GM06990 (cell line): ENCODE measurements around the gene KIF26B.

Source experiments
- DNase-seq: peaks from one replicate; pipeline ENCODE4 v3.0.0-alpha.2; 2011; ENCODE audit not compliant: insufficient read length; ENCODE audit errors: extremely low read depth
- H3K27me3 ChIP-seq: replicated peaks from 2 replicates; pipeline ENCODE4 v1.6.0; 2011; ENCODE audit warnings: low read length; ENCODE audit not compliant: control insufficient read depth, insufficient read depth
- H3K36me3 ChIP-seq: 2 replicates; pipeline ENCODE4 v1.5.1; 2011; ENCODE audit warnings: low read length; ENCODE audit not compliant: control insufficient read depth, insufficient read depth
- H3K4me3 ChIP-seq: replicated peaks from 2 replicates; pipeline ENCODE4 v1.5.1; 2011; ENCODE audit warnings: low read depth, mild to moderate bottlenecking, control low read depth, low read length
- TF ChIP-seq, protein P1 (sequence below): IDR thresholded peaks from 2 replicates; pipeline ENCODE4 v1.5.1; 2011; ENCODE audit warnings: low read length, control low read depth, mild to moderate bottlenecking, inconsistent platforms; ENCODE audit not compliant: insufficient read depth, poor library complexity, severe bottlenecking

KIF26B gene

DNA sequence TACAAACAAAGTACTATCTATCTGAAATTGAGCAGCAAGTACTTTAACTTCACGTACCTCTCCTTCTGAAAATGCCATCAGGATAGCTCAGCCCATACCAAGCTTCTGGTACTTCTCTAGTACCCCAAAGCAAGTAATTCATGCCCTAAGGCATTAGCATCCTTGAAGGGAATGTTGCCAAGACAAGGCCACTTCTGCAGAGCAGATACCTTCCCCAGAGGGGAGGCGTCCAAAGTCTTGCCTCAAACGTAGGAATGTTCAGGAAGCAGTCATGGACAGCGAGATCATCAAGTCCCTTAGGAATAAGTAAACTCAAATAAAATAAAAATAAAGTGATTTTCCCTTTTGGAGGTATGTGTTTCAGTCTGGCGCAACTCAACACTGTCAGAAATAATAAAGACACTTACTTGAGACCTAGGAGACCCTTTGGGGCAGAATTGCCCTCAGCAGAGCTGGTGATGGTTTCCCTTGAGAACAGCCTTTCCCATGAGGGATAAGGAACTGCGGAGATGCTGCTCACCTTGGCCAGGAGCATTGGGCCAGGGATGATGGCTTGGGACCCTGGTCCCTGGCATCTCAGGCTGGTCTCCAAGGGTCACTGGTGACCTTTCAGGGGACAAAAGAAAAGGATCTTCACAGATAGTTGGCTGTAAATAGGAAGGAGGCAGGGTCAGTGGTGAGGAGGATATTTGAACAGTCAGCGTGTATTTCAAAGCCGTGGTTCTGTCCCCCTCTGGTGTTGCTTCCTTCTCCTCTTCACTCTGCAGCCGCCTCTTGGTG lies 522.9 kb downstream of the KIF26B start:
- no peaks in the 10 kb centered on the region for H3K27me3 ChIP-seq
- no peaks in the 10 kb centered on the region; the same call in 1 of the 2 replicates for H3K36me3 ChIP-seq
- no peak overlapping the region for H3K4me3 ChIP-seq
- TF ChIP-seq, protein P1, sequence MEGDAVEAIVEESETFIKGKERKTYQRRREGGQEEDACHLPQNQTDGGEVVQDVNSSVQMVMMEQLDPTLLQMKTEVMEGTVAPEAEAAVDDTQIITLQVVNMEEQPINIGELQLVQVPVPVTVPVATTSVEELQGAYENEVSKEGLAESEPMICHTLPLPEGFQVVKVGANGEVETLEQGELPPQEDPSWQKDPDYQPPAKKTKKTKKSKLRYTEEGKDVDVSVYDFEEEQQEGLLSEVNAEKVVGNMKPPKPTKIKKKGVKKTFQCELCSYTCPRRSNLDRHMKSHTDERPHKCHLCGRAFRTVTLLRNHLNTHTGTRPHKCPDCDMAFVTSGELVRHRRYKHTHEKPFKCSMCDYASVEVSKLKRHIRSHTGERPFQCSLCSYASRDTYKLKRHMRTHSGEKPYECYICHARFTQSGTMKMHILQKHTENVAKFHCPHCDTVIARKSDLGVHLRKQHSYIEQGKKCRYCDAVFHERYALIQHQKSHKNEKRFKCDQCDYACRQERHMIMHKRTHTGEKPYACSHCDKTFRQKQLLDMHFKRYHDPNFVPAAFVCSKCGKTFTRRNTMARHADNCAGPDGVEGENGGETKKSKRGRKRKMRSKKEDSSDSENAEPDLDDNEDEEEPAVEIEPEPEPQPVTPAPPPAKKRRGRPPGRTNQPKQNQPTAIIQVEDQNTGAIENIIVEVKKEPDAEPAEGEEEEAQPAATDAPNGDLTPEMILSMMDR = no peak
- no peak for DNase-seq

DNA sequence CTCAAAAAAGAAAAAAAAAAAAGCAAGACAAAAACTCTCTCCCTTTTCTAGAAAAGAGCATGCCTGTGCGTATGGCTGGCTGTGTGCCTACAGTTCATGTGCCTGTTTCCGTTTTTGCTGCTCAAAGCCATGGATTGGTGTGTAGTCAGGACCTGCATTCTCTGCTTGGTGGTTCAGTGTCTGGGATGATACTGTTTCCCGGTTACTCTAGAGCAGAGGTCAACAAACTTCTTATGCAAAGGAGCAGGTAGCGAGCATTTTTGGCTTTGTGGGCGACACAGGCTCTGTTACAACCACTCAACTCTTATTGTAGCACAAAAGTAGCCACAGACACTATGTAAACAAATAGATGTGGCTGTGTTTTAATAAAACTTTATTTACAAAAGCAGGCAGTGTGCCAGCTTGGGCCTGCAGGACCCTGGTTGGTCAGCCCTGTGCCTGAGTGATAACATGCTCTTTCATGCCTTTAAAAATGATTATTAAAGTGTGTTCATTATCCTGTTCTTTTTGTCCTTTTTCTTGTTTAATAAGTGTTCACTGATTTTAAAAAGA lies 524.2 kb downstream of the KIF26B start:
- Histone ChIP-seq H3K4me3 (no peak overlapping the region), H3K27me3 (no peaks in the 10 kb centered on the region), H3K36me3 (no peaks in the 10 kb centered on the region; the same call in 1 of the 2 replicates)
- no peak for DNase-seq
- TF ChIP-seq, protein P1 = no peak

DNA sequence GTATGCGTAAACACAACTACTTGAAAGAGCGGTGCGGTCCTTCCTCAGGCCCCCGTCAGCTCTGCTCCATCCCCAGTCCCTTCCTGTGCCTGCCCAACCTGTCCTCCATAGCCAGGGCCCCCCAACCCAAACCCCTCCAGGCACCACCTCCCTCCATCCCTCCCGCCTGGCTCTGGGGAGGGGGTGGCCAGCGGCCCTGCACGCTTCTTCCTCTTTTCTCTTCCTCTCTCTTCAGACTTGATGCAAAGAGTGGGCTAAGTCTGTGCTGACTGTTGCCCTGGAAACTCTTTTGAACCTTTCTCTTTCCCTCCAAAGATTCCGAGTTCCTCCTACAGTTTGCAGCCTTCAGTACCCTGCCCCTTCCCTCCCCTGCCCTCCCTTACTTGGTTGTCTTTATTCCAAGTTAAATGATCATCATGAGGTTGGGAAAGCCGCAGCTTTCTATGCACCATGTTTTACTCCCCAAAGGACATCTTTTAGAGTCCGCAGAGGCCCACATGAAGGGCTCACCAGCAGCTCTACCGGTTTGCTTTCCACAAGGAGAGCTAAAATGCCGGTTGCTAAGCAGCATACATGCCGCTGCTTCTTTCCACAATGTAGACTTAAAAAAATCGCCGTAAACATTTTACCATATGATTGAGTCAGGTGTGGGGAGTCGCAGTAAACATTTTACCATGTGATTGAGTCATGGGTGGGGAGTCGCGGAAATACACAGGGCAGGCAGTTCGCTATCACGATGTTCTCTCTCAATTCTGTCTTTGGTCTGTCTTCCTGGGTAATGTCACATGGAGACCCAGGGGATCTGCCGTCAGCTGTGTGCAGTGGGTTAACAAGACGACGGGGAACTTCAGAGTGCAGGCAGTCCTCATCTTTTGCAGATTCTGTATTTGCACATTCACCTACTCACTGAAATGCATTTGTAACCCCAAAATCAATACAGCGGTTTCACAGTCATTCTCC lies 525.3 kb downstream of the KIF26B start:
- TF ChIP-seq, protein P1 = no peak
- H3K27me3 ChIP-seq = no peaks in the 10 kb centered on the region

DNA sequence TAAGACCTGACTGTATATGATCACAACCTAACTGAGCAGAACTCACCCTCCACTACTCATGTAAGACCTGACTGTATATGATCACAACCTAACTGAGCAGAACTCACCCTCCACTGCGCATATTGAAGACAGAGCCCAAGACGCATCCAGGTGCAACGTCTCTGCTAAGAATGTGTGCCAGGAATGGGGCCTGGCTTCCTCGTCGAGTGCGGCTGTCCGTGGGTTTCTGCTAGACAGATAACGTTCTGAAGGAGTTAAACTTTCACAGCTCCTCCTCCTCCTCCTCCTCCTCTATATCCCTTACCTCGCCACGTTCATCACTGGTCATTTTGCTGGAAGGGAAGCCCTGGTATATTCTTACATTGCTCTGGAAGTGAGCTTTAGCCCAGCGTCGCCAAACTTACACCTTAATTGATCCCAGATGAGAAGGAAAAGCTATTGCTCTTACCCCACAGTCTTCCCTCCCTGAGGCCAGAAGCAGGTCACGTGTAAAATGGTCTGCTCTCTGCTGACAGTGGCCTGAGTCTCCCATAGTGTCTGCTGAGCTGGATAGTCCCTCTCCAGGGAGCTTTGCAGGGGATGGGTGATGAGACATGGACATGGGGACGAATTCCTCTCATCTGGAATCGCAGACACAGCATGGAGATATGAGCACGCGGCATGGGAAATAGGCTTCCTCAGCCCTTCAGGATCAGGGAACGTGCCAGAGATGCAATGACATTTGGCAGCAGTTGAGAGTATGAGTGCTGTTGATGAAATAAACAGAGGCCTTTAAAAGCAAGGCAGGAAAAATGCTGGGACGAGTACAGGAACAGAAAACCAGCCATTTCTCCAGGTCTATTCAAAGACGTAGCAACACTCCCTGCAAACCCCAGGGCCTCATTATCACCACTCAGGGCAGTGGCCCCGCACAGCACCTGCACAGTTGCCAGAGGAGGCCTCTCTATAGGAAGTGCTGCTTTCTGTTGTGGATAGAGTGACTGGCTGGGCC lies 528.1 kb downstream of the KIF26B start:
- H3K4me3 ChIP-seq = no peak overlapping the region
- TF ChIP-seq, protein P1 = no peak
- no peak for DNase-seq
- H3K36me3 ChIP-seq = peaks cover 7% of the 10 kb centered on the region
- no peaks in the 10 kb centered on the region for H3K27me3 ChIP-seq

More for the DNA sequence above, 525.3 kb downstream of the KIF26B start:
- DNase-seq = no peak
- Histone ChIP-seq H3K4me3 (no peak overlapping the region), H3K36me3 (no peaks in the 10 kb centered on the region; the same call in 1 of the 2 replicates)

DNA sequence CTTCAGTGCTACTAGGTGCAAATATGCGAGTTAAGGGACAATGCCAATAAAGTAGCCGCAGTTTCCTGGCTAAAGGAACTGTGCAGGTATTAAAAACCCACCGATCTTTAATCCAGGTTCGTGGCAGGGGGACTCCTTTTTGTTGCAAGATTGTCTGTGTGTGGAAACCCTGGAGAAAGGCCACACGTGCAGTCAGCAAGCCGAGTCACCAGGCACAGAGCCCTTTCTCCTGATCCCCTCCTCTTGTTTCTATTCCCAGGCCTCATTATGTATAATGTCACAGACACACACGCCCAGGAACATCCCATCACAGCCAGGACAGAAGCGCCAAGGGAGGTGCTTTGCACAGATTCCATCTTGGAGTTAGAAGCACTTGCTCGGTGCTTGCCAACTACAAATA lies 528.9 kb downstream of the KIF26B start:
- H3K27me3 ChIP-seq = no peaks in the 10 kb centered on the region
- H3K4me3 ChIP-seq = no peak overlapping the region
- peaks cover 7% of the 10 kb centered on the region for H3K36me3 ChIP-seq
- no peak for DNase-seq
- TF ChIP-seq, protein P1 = no peak
